ENCODE data around the gene UBQLN3.

Gene UBQLN3

DNA sequence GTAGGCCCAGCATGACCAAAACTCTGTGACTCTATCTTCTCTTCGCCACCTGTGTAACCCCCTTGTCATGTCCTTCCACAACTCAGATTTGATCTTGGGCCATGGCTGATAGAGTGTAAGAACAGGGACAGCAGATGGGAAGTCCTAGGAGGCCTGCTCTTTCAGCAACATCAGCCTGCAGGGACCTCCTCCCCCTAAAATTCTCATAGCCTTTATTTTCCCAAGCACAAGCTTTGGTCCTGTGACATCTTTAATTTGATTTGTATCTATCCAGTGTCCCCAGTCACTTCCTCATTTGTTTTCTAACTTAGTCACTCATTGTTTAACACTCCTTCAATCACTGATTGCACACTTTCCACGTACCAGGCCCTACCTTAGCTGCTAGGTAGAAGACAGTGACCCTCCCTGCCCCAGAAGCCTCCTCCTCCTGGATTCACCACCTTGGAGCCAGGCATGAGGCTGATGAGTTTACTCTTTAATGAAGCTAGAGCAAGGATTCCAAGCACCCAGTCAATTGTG lies 5.3 kb downstream of the UBQLN3 start:
- DNase-seq: no peak

DNA sequence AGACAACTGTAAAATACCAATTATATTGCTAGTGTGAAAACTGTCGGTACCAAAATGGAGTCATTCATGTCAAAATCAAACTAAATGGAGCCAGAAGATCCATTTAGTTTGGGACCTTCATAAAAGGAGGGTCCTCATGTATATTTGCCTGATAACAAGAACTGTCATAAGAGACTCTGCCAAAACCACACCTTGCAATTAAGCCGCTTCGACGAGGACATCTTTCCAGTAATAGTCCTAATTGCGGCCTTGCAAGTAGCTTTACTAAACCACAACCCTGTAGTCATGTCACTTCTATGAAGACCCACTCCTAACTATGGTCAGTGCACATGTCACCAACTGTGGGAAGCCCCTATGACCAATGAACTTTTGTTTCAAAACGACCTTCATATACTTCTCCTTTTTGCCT lies 9.4 kb downstream of the UBQLN3 start:
- DNase-seq: no peak

DNA sequence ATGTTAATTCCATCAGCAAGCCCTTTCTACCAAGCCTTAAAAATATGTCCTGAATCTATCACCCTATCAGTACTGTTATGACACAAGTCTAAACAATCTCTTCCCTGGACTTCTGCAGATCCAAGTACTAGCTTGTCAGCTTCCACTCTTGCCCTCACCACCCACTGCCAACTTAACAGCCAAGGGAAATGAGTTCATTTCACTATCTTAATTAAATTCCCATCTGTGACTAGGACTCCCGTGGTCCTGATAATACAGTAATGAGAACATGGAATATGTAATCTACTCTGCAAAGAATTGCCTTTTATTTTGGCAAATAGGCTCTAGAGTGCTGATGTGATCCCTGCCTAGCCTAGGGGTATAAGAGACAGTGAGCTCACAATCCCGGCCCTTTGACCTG lies 10.1 kb downstream of the UBQLN3 start:
- no peak for DNase-seq

DNA sequence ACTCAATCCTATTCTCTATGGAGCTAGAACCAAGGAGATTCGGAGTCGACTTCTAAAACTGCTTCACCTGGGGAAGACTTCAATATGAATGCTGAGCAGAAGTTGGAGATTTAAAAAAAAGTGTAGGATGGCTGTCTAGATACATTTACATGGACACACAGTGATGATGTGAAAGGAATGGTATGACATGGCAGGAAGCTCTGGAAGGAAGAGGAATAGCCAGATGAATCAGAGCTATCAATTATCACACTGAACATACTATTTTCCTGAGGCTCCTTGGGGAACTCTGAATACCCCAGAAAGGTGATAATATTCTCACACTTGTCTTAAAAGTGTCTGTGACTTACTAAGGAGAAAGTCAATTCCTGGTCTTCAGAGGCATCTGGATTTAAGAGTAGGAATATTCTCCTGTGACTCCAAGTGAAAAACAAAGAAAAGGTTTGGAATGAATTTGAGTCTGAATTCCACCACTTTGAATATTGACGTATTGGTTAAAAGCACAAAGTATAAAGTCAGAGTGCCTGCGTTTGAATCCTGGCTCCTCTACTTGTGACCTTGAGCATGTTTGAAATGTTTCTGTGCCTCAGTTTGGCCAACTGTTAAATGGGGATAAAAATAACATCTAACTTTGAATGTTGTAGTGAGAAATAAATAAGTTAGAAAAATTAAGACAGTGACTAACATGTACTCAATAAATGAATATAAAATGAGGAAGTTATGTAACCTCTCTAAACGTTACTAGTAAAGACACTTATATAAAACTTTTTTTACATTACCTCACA lies 20.0 kb downstream of the UBQLN3 start:
- DNase-seq: no peak

DNA sequence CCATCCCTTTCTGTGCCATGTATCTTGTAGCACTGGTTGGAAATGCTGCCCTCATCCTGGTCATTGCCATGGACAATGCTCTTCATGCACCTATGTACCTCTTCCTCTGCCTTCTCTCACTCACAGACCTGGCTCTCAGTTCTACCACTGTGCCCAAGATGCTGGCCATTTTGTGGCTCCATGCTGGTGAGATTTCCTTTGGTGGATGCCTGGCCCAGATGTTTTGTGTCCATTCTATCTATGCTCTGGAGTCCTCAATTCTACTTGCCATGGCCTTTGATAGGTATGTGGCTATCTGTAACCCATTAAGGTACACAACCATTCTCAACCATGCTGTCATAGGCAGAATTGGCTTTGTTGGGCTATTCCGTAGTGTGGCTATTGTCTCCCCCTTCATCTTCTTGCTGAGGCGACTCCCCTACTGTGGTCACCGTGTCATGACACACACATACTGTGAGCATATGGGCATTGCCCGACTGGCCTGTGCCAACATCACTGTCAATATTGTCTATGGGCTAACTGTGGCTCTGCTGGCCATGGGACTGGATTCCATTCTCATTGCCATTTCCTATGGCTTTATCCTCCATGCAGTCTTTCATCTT lies 20.9 kb downstream of the UBQLN3 start:
- DNase-seq: no peak

DNA sequence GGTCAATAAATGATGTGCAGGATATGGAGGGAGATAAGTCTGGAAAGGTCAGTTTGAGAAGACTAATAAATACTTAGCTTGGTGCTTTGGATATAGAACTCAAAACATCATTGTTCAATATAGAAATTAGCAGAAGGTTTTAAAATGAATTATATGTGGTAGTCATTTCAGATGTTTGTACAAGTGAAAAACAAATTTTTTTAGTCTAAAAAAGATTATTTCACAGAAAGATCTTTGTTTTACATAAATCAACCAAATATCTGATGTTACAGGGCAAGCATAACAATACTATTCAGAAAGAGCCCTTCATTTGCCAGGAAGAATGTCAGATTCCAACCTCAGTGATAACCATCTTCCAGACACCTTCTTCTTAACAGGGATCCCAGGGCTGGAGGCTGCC lies 21.4 kb downstream of the UBQLN3 start, which contains the start of gene OR52D1:
Gene OR52D1, plus strand, starts transcription at position 301 of the 400 bp plus-strand sequence. Its CDS starts 22 bp downstream, at position 323.
- no peak for DNase-seq

DNA sequence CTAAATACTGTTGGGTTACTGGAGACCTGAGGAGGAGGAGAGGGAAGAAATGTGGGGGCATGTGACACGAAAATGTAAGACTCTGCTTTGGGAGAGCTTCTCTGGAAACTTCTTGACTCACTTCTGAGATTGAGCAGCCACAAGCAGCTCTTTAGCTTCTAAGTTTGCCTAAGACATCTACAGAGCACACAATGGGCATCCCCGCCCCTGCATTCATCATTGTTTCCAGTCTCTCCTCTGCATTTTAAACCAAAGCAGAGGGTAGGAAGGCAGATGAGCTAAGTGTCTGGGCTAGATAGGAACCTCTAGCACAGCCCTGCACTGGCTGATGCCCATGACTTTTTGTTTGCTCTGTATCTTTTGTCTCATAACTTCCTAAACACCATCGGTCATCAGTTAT lies 23.3 kb downstream of the UBQLN3 start:
- DNase-seq: no peak

DNA sequence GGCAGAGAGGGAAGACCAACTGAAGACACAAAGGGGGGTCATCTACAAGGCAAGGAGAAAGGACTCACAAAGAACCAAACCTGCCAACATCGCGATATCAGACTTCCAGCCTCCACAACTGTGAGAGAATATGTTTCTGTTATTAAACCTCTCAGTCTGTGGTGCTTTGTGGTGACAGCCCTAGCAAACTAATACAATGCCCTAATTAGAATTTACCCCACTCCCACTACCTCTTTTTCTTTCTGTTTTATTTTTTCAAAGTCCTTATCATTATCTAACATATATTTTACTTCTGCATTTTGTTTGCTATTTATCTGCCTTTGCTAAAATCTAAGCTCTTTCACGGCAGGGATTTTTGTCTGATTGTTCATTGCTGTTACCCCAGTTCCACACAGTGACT lies 23.8 kb downstream of the UBQLN3 start:
- no peak for DNase-seq

DNA sequence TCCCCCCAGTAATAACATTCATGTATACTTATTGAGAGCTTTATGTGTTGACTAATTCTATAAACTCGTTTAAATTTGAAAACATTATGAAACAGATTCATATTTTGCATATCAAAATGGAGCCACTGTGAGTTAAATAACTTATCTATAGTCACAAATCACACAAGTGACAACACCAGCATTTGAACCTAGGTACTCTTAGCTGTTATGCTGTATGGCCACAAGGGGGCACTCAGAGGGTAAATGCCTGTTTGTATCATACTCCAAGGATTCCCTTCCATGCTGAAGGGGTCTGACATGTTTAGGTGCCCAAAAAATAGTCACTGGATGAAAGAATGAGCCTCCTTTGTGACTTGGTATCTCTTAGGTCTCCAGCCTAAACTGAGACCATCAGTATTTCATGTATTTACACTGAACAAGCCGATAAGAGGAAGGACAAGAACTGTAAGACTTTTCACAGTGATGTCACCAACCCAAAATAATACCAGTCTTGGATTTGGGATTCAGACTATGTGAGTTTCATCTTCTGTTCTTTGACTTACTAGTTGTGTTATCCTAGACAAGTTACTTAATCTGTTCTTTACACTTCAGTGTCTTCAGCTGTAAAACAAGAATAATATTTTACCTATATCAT lies 33.5 kb downstream of the UBQLN3 start:
- peak in 3 of 6 experiments; percentile 18 to 36 (median 29) for DNase-seq

DNA sequence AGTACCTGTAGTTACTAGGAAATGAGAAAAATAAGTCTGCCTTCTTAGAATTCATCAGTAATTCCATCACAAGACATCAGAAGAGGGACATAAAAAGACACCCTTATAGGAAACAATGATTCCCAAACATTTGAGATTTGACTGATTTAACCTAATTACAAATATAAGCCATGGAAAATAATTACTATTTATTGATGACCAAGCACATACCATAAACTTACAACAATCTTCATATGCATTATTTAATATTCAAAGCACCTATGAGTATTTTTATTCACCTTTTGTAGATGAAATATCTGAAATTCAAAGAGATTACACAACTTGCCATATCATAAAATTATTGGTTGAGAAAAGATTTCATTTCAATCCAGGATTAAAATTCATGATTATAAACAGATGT lies 35.8 kb downstream of the UBQLN3 start:
- DNase-seq: no peak

DNA sequence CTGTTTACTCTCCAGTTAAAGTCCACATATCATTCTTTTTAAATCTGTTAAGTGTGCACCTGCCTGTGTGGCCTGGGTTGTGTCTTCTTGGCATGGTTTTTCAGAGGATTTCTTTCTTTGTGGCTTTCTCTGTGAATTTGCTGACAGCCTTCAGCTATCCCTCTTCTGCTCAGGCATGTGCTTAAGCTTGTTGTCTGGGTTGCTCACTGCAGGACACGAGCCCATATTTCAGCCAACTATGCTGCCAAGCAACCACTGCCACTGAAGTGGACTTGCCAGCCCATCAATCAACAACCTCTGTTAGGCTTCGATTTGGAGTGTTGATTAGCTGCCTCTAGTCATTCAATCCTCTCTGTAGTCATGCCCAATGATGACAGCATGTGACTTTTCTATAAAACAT lies 42.2 kb downstream of the UBQLN3 start:
- no peak for DNase-seq

DNA sequence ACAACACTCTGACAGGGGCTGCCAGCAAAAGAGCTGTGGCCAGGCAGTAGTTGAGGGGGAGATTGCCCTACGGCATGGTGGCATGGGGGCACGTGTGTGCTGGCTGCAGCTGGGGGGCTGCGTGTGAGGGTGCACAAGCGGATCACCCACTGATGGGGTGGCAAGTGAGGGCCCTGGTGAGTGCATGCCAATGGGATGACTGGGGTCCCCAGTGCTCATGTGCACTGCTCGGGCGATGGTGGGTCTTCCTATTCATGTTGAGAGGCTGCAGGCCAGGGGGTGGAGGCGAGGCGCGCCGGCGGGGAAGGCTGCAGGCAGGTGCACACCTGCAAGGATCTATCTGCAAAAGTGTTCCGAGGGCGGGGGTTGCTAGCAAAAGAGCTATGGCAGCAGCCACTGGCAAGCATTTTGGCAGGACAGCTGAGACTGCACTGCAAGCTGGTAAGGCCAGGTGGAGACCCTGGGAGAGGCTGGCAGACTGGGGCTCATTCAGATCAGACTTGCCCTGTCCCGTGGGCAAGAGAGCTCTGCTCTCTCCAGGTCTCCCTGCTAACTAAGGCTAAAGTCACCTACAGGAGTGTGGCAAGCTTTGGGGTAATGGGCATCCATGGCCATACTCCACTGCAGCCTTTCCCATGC lies 48.7 kb downstream of the UBQLN3 start:
- no peak for DNase-seq
